ENCODE data around the gene VWA2.

The VWA2 gene

DNA sequence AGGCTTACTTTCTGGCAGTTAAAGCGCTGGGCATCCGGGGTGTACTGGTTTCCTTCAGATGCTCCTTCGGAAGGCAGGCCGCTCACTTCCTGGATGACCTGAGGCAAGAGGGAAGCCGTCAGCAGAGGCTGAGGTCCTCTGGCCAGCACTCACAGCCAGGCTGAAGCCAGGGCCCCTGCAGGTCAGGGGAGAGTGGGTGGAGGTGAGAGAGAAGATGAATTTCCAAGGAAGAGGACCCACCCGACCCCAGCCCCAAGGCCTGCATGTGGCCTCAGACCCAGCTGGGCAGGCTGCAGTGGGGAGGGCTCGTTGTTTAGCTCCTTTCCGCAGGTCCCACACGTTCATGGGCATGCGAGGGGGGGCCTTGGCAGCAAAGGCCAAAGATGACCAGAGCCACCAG is 71.3 kb downstream of the VWA2 start (continued):
- TF ChIP-seq, protein P1, sequence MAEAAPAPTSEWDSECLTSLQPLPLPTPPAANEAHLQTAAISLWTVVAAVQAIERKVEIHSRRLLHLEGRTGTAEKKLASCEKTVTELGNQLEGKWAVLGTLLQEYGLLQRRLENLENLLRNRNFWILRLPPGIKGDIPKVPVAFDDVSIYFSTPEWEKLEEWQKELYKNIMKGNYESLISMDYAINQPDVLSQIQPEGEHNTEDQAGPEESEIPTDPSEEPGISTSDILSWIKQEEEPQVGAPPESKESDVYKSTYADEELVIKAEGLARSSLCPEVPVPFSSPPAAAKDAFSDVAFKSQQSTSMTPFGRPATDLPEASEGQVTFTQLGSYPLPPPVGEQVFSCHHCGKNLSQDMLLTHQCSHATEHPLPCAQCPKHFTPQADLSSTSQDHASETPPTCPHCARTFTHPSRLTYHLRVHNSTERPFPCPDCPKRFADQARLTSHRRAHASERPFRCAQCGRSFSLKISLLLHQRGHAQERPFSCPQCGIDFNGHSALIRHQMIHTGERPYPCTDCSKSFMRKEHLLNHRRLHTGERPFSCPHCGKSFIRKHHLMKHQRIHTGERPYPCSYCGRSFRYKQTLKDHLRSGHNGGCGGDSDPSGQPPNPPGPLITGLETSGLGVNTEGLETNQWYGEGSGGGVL (tag by site-specific recombination; IDR thresholded peaks at IDR 0.05): no peak
- TF ChIP-seq ZFP3 (tag by site-specific recombination; IDR thresholded peaks at IDR 0.05; ENCODE audit: low read depth) (no peak), ZNF843 (tag by site-specific recombination; IDR thresholded peaks at IDR 0.05) (no peak), MZF1 (tag by site-specific recombination; IDR thresholded peaks at IDR 0.05; ENCODE audit: borderline replicate concordance) (no peak), ZNF596 (tag by site-specific recombination; IDR thresholded peaks at IDR 0.05) (no peak)
- TF ChIP-seq, protein P2, sequence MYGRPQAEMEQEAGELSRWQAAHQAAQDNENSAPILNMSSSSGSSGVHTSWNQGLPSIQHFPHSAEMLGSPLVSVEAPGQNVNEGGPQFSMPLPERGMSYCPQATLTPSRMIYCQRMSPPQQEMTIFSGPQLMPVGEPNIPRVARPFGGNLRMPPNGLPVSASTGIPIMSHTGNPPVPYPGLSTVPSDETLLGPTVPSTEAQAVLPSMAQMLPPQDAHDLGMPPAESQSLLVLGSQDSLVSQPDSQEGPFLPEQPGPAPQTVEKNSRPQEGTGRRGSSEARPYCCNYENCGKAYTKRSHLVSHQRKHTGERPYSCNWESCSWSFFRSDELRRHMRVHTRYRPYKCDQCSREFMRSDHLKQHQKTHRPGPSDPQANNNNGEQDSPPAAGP (tag by site-specific recombination; IDR thresholded peaks at IDR 0.05): no peak

DNA sequence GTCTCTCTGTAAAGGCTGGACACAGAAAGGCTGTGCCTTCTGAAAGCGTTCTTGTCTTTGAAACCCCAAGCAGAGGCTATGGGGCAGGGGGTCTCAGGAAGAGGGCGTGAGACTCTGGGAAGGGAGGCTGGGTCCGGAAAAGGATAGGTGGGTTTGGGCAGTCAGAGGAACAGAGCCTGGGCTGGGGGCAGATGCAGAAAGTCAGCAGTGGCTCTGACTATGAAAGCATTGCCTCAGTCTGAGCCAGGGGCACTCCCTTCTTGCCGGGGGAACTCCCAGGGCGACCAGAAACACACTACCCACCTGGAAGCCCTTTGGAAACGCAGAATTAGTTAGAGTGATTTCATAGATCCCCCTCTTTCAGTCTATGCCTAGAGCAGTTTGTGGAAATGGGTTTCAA is 72.0 kb downstream of the VWA2 start:
- TF ChIP-seq ZNF664 (tag by site-specific recombination; IDR thresholded peaks at IDR 0.05) (no peak), ZNF514 (tag by site-specific recombination; IDR thresholded peaks at IDR 0.05) (no peak), ZNF510 (tag by site-specific recombination; IDR thresholded peaks at IDR 0.05; ENCODE audit: insufficient replicate concordance) (no peak), MZF1 (tag by site-specific recombination; IDR thresholded peaks at IDR 0.05; ENCODE audit: borderline replicate concordance) (no peak), ZNF426 (tag by site-specific recombination; IDR thresholded peaks at IDR 0.05) (no peak), ZNF521 (tag by site-specific recombination; IDR thresholded peaks at IDR 0.05) (no peak)
- TF ChIP-seq, protein P3, sequence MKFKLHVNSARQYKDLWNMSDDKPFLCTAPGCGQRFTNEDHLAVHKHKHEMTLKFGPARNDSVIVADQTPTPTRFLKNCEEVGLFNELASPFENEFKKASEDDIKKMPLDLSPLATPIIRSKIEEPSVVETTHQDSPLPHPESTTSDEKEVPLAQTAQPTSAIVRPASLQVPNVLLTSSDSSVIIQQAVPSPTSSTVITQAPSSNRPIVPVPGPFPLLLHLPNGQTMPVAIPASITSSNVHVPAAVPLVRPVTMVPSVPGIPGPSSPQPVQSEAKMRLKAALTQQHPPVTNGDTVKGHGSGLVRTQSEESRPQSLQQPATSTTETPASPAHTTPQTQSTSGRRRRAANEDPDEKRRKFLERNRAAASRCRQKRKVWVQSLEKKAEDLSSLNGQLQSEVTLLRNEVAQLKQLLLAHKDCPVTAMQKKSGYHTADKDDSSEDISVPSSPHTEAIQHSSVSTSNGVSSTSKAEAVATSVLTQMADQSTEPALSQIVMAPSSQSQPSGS (tag by site-specific recombination; IDR thresholded peaks at IDR 0.05; ENCODE audit: low read depth): no peak
- no peak overlapping the region for H3K4me3 ChIP-seq (ENCODE audit: low read depth, low read length)
- ChIA-PET POLR2A (no interaction called here), CTCF (no interaction called here)
- H3K27ac ChIP-seq (ENCODE audit: extremely low read depth, low read depth, low read length): no peak overlapping the region
- no peaks in the 10 kb centered on the region for H3K9me3 ChIP-seq (ENCODE audit: control insufficient read depth, insufficient read depth, low read depth, low read length)
- no peaks in the 10 kb centered on the region for H3K4me1 ChIP-seq (ENCODE audit: control insufficient read depth, insufficient read depth, low read length)
- no peaks in the 10 kb centered on the region for H3K36me3 ChIP-seq (ENCODE audit: control insufficient read depth in 2 of 2, insufficient read depth in 1 of 2, low read length in 2 of 2)

DNA sequence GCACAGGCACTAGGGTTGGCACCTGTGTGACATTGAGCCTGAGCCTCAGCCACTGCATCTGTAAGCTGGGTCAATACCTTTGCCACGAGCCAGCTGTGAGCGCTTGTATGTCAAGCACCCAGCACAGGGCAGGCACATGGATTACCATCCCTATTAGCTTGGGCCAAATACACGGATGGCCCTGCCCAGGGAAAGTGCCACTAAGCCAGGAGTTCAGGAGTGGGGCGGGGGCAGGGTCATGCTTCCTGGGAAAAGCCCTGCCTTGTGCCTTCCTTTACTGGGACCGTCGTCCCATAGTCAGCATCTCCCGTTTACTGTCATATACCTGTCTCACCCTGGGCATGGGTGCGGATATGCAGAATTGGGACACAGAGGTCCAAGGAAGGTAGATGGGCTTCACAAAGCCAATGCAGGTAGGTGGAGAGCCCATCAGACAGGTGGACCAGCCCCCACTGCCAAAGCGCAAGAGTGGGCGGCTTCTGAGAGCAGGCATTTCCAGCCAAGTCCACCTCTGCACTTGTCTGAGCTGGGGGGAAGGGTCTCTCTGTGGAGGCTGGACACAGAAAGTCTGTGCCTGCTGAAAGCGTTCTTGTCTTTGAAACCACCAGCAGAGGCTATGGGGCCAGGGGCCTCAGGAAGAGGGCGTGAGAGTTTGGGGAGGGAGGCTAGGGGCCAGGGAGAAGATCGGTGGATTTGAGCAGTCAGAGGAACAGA is 72.6 kb downstream of the VWA2 start:
- Histone ChIP-seq H3K4me1 (ENCODE audit: control insufficient read depth, insufficient read depth, low read length) (no peaks in the 10 kb centered on the region), H3K36me3 (ENCODE audit: control insufficient read depth in 2 of 2, insufficient read depth in 1 of 2, low read length in 2 of 2) (no peaks in the 10 kb centered on the region), H3K27ac (ENCODE audit: extremely low read depth, low read depth, low read length) (no peak overlapping the region), H3K4me3 (ENCODE audit: low read depth, low read length) (no peak overlapping the region), H3K9me3 (ENCODE audit: control insufficient read depth, insufficient read depth, low read depth, low read length) (no peaks in the 10 kb centered on the region)
- POLR2A ChIA-PET: no interaction called here
- TF ChIP-seq EGR2 (tag by site-specific recombination; IDR thresholded peaks at IDR 0.05; ENCODE audit: low read depth): peak; percentile 27; the same call in 1 of the 2 replicates
- no peak for TF ChIP-seq ZNF785 (tag by site-specific recombination; IDR thresholded peaks at IDR 0.05)
- TF ChIP-seq, protein P4, sequence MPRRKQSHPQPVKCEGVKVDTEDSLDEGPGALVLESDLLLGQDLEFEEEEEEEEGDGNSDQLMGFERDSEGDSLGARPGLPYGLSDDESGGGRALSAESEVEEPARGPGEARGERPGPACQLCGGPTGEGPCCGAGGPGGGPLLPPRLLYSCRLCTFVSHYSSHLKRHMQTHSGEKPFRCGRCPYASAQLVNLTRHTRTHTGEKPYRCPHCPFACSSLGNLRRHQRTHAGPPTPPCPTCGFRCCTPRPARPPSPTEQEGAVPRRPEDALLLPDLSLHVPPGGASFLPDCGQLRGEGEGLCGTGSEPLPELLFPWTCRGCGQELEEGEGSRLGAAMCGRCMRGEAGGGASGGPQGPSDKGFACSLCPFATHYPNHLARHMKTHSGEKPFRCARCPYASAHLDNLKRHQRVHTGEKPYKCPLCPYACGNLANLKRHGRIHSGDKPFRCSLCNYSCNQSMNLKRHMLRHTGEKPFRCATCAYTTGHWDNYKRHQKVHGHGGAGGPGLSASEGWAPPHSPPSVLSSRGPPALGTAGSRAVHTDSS (tag by site-specific recombination; IDR thresholded peaks at IDR 0.05): no peak
- TF ChIP-seq ZFHX2 (tag by site-specific recombination; conservative IDR thresholded peaks at IDR 0.05): 0 out of 2 replicates have a peak, but pooled peaks have one; percentile 12
- no peak for TF ChIP-seq ZNF10 (tag by site-specific recombination; IDR thresholded peaks at IDR 0.05)
- no peak for TF ChIP-seq ZNF701 (tag by site-specific recombination; IDR thresholded peaks at IDR 0.05)
- TF ChIP-seq, protein P5, sequence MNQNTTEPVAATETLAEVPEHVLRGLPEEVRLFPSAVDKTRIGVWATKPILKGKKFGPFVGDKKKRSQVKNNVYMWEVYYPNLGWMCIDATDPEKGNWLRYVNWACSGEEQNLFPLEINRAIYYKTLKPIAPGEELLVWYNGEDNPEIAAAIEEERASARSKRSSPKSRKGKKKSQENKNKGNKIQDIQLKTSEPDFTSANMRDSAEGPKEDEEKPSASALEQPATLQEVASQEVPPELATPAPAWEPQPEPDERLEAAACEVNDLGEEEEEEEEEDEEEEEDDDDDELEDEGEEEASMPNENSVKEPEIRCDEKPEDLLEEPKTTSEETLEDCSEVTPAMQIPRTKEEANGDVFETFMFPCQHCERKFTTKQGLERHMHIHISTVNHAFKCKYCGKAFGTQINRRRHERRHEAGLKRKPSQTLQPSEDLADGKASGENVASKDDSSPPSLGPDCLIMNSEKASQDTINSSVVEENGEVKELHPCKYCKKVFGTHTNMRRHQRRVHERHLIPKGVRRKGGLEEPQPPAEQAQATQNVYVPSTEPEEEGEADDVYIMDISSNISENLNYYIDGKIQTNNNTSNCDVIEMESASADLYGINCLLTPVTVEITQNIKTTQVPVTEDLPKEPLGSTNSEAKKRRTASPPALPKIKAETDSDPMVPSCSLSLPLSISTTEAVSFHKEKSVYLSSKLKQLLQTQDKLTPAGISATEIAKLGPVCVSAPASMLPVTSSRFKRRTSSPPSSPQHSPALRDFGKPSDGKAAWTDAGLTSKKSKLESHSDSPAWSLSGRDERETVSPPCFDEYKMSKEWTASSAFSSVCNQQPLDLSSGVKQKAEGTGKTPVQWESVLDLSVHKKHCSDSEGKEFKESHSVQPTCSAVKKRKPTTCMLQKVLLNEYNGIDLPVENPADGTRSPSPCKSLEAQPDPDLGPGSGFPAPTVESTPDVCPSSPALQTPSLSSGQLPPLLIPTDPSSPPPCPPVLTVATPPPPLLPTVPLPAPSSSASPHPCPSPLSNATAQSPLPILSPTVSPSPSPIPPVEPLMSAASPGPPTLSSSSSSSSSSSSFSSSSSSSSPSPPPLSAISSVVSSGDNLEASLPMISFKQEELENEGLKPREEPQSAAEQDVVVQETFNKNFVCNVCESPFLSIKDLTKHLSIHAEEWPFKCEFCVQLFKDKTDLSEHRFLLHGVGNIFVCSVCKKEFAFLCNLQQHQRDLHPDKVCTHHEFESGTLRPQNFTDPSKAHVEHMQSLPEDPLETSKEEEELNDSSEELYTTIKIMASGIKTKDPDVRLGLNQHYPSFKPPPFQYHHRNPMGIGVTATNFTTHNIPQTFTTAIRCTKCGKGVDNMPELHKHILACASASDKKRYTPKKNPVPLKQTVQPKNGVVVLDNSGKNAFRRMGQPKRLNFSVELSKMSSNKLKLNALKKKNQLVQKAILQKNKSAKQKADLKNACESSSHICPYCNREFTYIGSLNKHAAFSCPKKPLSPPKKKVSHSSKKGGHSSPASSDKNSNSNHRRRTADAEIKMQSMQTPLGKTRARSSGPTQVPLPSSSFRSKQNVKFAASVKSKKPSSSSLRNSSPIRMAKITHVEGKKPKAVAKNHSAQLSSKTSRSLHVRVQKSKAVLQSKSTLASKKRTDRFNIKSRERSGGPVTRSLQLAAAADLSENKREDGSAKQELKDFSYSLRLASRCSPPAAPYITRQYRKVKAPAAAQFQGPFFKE (tag by site-specific recombination; IDR thresholded peaks at IDR 0.05; ENCODE audit: borderline replicate concordance): no peak
- CTCF ChIA-PET: interaction anchor here (0.8 kb wide), 1 partner anchor 7 kb away, joined by 3 read pairs; no protein-coding TSS in a partner anchor
